Non-pigmented ciliary epithelial cell (primary cell): Measurements from ENCODE around the gene WDFY4.

ENCODE experiments used
- DNase-seq: peaks from one replicate; pipeline ENCODE4 v3.0.0-alpha.2; 2010; ENCODE audit warnings: low read depth

Gene WDFY4

GRCh38 chr10:48945441-48946130 lies 260.9 kb downstream of the WDFY4 start:
- no peak for DNase-seq

- no peak for DNase-seq
Measured at GRCh38 chr10:48946332-48946731, 261.7 kb downstream of the WDFY4 start.

GRCh38 chr10:48946891-48947500 lies 262.3 kb downstream of the WDFY4 start:
- peak; percentile 14 for DNase-seq

GRCh38 chr10:48947690-48948469 lies 263.2 kb downstream of the WDFY4 start:
- DNase-seq: no peak

- DNase-seq: no peak
Measured at GRCh38 chr10:48948470-48949037, 263.9 kb downstream of the WDFY4 start.

GRCh38 chr10:48951707-48952106 lies 267.0 kb downstream of the WDFY4 start:
- no peak for DNase-seq

- DNase-seq: no peak
Measured at GRCh38 chr10:48957361-48958151, 272.9 kb downstream of the WDFY4 start.

- DNase-seq: no peak
Measured at GRCh38 chr10:48958598-48959190, 274.0 kb downstream of the WDFY4 start.

GRCh38 chr10:48964038-48964437 lies 279.4 kb downstream of the WDFY4 start:
- no peak for DNase-seq

- DNase-seq: no peak
Measured at GRCh38 chr10:48965460-48965859, 280.8 kb downstream of the WDFY4 start.

GRCh38 chr10:48968036-48968435 lies 283.4 kb downstream of the WDFY4 start:
- DNase-seq: no peak

- no peak for DNase-seq
Measured at GRCh38 chr10:48970046-48970445, 285.4 kb downstream of the WDFY4 start.

GRCh38 chr10:48970654-48971053 lies 286.0 kb downstream of the WDFY4 start:
- DNase-seq: no peak

GRCh38 chr10:48973065-48973464 lies 288.4 kb downstream of the WDFY4 start:
- no peak for DNase-seq

- no peak for DNase-seq
Measured at GRCh38 chr10:48974510-48975156, 290.0 kb downstream of the WDFY4 start.

- no peak for DNase-seq
Measured at GRCh38 chr10:48976196-48976595, 291.5 kb downstream of the WDFY4 start.

GRCh38 chr10:48978318-48978717 lies 293.6 kb downstream of the WDFY4 start:
- DNase-seq: no peak

- DNase-seq: no peak
Measured at GRCh38 chr10:48981310-48981907, 296.7 kb downstream of the WDFY4 start.

- DNase-seq: no peak
Measured at GRCh38 chr10:48982584-48982983, 297.9 kb downstream of the WDFY4 start.

- DNase-seq: no peak
Measured at GRCh38 chr10:48983648-48984351, 299.1 kb downstream of the WDFY4 start.
